ENCODE results near the gene JAKMIP2.
"Not testable (repeated sequence)": the region's sequence is repeated elsewhere in the genome, so short reads cannot be mapped to it uniquely, and the experiment has no call there.

JAKMIP2 gene

GRCh38 chr5:147553817-147554216 is 228.7 kb downstream of the JAKMIP2 start:
- not testable (repeated sequence) for DNase-seq

DNA sequence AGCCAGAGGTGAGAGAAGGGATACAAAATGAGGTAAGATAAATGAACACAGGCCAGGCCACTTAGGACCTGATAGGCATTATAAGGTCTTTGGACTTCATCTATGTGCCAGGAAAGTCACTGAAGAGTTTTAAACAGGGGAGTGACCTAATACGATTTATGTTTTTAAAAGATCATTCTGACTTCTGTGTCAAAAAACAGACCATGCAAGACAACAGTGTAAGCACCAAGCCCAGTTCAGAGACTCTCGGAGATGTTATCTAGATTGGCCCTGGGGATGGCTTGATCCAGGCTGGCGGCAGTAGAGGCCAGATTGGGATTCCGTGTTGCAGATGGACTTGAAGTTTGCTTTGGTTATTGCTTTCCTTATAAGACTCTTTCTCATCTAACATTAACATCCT is 229.6 kb downstream of the JAKMIP2 start:
- no peak for DNase-seq

GRCh38 chr5:147551677-147552076 is 230.9 kb downstream of the JAKMIP2 start:
- no peak for DNase-seq

DNA sequence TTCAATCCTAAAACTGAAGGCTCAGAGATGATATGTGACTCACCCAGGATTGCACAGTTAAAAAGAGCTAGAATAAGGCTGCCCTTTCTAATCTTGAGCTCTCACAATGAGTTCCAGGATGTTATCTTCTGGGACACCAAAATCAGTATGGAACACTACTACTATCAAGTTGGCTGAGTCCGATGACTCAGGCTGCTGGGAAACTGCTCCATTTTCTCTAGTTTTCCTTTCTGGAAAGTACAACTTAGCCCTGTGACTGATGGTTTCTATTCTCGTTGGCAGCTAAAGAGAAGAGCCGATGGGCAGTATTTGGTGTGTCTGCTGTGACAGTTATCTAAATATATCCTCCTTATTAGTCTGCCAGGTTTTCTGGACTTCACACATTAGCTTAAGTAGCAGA is 234.8 kb downstream of the JAKMIP2 start:
- DNase-seq, result no peak

- DNase-seq, result no peak
These were observed 238.0 kb downstream of the JAKMIP2 start for GRCh38 chr5:147544556-147544955.

DNA sequence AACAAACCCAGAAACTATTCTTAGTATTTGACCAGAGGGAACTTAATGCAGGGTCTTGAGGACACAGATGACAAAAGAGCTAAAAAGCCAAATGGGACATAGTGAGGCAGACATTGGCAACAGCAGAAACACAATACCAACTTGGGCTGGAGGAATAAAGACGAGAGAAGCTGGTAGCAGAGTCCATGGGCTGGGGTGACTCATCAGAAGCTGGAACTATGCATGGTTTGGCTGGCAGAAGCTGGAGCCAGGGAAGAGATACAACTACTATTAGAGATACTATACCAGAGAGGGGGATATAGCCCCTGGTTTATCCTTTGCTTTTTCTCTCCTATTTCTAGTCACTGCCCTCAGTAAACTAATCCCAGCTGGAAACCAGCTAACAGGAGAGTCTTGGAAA is 243.5 kb downstream of the JAKMIP2 start:
- no peak for DNase-seq

DNA sequence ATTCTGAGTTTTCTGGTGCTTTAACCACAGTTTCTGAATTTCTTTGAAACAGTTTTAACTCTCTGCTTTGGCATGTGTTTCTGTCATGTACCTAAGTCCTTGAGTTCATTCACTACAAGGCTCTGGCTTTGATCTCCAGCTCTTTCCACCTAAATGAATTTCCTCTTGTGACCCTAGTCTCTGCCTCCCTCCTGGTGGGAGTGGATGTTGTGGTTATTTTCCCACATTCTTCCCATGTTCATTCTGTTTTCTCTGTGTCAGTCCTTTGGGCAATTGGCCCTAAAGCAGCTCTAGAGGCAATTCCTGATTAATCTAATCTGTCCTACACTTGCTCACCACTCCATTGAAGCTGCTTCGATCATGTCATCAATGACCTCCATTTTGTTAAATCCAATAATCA is 244.3 kb downstream of the JAKMIP2 start:
- DNase-seq, result no peak
